Activated gamma-delta T cell treated with Interleukin-2 at 50 U/mL for 16 hours (primary cell): ENCODE measurements around the gene STOM.

Experiments
- DNase-seq: peaks from one replicate; pipeline ENCODE4 v3.0.0-alpha.2; 2020

Gene STOM

GRCh38 chr9:121368745-121369144 is 1.3 kb downstream of the STOM start:
- DNase-seq, result no peak

GRCh38 chr9:121368138-121368522 is 1.9 kb downstream of the STOM start:
- no peak for DNase-seq

- no peak for DNase-seq
Observed at GRCh38 chr9:121367306-121368137, 2.5 kb downstream of the STOM start.

GRCh38 chr9:121366611-121367192 is 3.3 kb downstream of the STOM start:
- DNase-seq, result no peak

GRCh38 chr9:121365564-121365963 is 4.5 kb downstream of the STOM start:
- DNase-seq, result no peak

GRCh38 chr9:121364886-121365285 is 5.2 kb downstream of the STOM start:
- no peak for DNase-seq

GRCh38 chr9:121364077-121364476 is 6.0 kb downstream of the STOM start:
- no peak for DNase-seq

GRCh38 chr9:121363622-121363961 is 6.5 kb downstream of the STOM start:
- DNase-seq, result no peak

GRCh38 chr9:121362813-121363621 is 7.0 kb downstream of the STOM start:
- DNase-seq, result no peak

GRCh38 chr9:121360601-121361374 is 9.3 kb downstream of the STOM start:
- DNase-seq, result no peak

- DNase-seq, result no peak
Observed at GRCh38 chr9:121359351-121360294, 10.4 kb downstream of the STOM start.

- no peak for DNase-seq
Observed at GRCh38 chr9:121358751-121359150, 11.3 kb downstream of the STOM start.

GRCh38 chr9:121357011-121357410 is 13.0 kb downstream of the STOM start:
- DNase-seq, result no peak

GRCh38 chr9:121354762-121355161 is 15.3 kb downstream of the STOM start:
- DNase-seq, result no peak

GRCh38 chr9:121354141-121354540 is 15.9 kb downstream of the STOM start:
- DNase-seq, result no peak

GRCh38 chr9:121353241-121354061 is 16.6 kb downstream of the STOM start:
- DNase-seq, result peak; percentile 71

GRCh38 chr9:121350993-121351561 is 19.0 kb downstream of the STOM start:
- DNase-seq, result no peak

GRCh38 chr9:121350036-121350435 is 20.0 kb downstream of the STOM start:
- DNase-seq, result no peak

- DNase-seq, result no peak
Observed at GRCh38 chr9:121349009-121349408, 21.0 kb downstream of the STOM start.

GRCh38 chr9:121348221-121348620 is 21.8 kb downstream of the STOM start:
- no peak for DNase-seq

GRCh38 chr9:121345070-121345469 is 25.0 kb downstream of the STOM start:
- no peak for DNase-seq
